ENCODE measurements around the gene CLRN1.
A peak's percentile ranks its signal among the peaks of the same experiment; 100 is the strongest.
"Not testable (repeated sequence)": the region's sequence is repeated elsewhere in the genome, so short reads cannot be mapped to it uniquely, and the experiment has no call there.

Gene CLRN1

GRCh38 chr3:150972366-150973071 lies at the start of gene CLRN1:
CLRN1 (minus strand) TSS chr3:150972727; CDS start chr3:150972708, 19 bp downstream.
- DNase-seq (ENCODE audit: low spot score) = no peak

- no peak for DNase-seq (ENCODE audit: low spot score)
Observed at GRCh38 chr3:151016478-151016795, 43.9 kb upstream of the CLRN1 start.

GRCh38 chr3:151015767-151016477 lies 43.4 kb upstream of the CLRN1 start:
- no peak for DNase-seq (ENCODE audit: low spot score)

- no peak for DNase-seq (ENCODE audit: low spot score)
Observed at GRCh38 chr3:151015181-151015580, 42.7 kb upstream of the CLRN1 start.

GRCh38 chr3:151014501-151015018 lies 42.0 kb upstream of the CLRN1 start:
- DNase-seq (ENCODE audit: low spot score) = no peak

- DNase-seq (ENCODE audit: low spot score) = no peak
Observed at GRCh38 chr3:151012753-151013152, 40.2 kb upstream of the CLRN1 start.

- no peak for DNase-seq (ENCODE audit: low spot score)
Observed at GRCh38 chr3:151011427-151011826, 38.9 kb upstream of the CLRN1 start.

GRCh38 chr3:151009981-151010380 lies 37.5 kb upstream of the CLRN1 start:
- DNase-seq (ENCODE audit: low spot score) = no peak

- no peak for DNase-seq (ENCODE audit: low spot score)
Observed at GRCh38 chr3:151009430-151009829, 36.9 kb upstream of the CLRN1 start.

- DNase-seq (ENCODE audit: low spot score) = peak; percentile 35
Observed at GRCh38 chr3:151008699-151009098, 36.2 kb upstream of the CLRN1 start.

GRCh38 chr3:151003768-151004134 lies 31.2 kb upstream of the CLRN1 start:
- no peak for DNase-seq (ENCODE audit: low spot score)

GRCh38 chr3:151003029-151003767 lies 30.7 kb upstream of the CLRN1 start:
- no peak for DNase-seq (ENCODE audit: low spot score)

GRCh38 chr3:151002003-151002981 lies 29.8 kb upstream of the CLRN1 start:
- no peak for DNase-seq (ENCODE audit: low spot score)

GRCh38 chr3:150998996-150999395 lies 26.5 kb upstream of the CLRN1 start:
- no peak for DNase-seq (ENCODE audit: low spot score)

- DNase-seq (ENCODE audit: low spot score) = no peak
Observed at GRCh38 chr3:150996731-150997130, 24.2 kb upstream of the CLRN1 start.

- DNase-seq (ENCODE audit: low spot score) = no peak
Observed at GRCh38 chr3:150995510-150995909, 23.0 kb upstream of the CLRN1 start.

- DNase-seq (ENCODE audit: low spot score) = no peak
Observed at GRCh38 chr3:150989208-150989607, 16.7 kb upstream of the CLRN1 start.

GRCh38 chr3:150988395-150988794 lies 15.9 kb upstream of the CLRN1 start:
- DNase-seq (ENCODE audit: low spot score) = not testable (repeated sequence)

GRCh38 chr3:150985711-150986110 lies 13.2 kb upstream of the CLRN1 start:
- DNase-seq (ENCODE audit: low spot score) = no peak

- no peak for DNase-seq (ENCODE audit: low spot score)
Observed at GRCh38 chr3:150984066-150984465, 11.5 kb upstream of the CLRN1 start.

GRCh38 chr3:150978566-150979148 lies 6.1 kb upstream of the CLRN1 start:
- DNase-seq (ENCODE audit: low spot score) = no peak

Measured in hepatic stellate cell (primary cell).